GM18526 (cell line): ENCODE data around the gene MAN2B1.
A peak's percentile ranks its signal among the peaks of the same experiment; 100 is the strongest.

ENCODE experiments used
- POLR2A ChIP-seq: IDR thresholded peaks from 3 replicates; pipeline ENCODE4 v1.6.1; 2011; ENCODE audit not compliant: insufficient read length; ENCODE audit errors: extremely low read depth

MAN2B1 gene

DNA sequence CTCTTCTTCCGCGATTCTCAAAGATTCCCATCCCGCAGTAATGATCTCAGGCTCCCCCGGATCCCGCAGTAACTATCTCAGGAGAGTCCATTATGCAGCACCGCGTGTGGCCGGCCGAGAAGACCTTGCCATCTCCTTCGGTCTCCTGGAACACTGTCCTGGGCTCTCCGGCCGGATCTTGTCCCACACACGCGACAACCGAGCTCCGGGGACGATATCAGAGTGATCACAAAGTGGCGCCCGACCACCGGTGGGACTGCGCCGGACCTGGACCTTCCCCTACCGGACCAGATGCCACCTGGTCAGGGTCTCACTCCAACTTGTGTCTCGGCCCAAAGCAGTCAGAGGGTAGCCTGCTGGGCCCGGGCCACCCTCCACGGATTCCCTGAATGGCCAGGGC is 24.0 kb downstream of the MAN2B1 start:
- no peak for TF ChIP-seq POLR2A

GRCh38 chr19:12641456-12641855 is 25.1 kb downstream of the MAN2B1 start:
- TF ChIP-seq POLR2A = no peak

- peak; percentile 18 for TF ChIP-seq POLR2A
Observed at GRCh38 chr19:12639901-12640613, 26.5 kb downstream of the MAN2B1 start.

GRCh38 chr19:12638611-12639182 is 27.8 kb downstream of the MAN2B1 start:
- TF ChIP-seq POLR2A = no peak

DNA sequence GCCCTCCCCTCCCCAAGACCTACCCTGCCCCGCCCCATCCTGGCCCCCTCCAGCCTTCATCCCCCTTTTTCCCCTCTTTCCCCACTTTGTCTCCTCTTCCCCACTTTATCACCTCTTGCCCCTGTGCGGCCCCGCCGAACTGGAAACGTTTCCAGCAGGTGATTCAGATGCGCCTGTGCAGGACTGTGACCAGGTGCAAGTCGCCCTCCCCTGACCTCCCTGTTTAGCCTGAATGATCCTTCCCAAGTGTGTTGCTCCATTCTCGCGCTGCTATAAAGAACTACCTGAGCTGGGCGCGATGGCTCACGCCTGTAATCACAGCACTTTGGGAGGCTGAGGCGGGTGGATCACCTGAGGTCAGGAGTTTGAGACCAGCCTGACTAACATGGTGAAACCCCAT is 29.9 kb downstream of the MAN2B1 start:
- no peak for TF ChIP-seq POLR2A

DNA sequence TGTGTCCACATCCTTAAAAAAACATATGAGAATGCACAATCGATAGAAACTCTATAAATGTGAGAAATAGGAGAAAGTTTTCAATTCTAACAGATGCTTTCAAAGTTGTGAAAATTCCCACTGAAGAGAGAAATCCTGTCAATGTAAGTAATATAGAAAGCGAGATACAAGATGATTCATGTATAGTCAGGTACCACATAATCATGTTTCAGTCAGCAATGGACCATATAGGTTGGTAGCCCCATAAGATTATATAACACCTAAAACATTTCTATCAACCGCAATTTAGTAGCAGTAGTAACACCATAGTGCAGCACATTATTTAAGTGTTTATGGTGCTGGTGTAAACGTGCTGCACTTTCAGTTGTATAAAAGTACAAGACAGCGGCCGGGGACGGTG is 37.3 kb downstream of the MAN2B1 start:
- no peak for TF ChIP-seq POLR2A

DNA sequence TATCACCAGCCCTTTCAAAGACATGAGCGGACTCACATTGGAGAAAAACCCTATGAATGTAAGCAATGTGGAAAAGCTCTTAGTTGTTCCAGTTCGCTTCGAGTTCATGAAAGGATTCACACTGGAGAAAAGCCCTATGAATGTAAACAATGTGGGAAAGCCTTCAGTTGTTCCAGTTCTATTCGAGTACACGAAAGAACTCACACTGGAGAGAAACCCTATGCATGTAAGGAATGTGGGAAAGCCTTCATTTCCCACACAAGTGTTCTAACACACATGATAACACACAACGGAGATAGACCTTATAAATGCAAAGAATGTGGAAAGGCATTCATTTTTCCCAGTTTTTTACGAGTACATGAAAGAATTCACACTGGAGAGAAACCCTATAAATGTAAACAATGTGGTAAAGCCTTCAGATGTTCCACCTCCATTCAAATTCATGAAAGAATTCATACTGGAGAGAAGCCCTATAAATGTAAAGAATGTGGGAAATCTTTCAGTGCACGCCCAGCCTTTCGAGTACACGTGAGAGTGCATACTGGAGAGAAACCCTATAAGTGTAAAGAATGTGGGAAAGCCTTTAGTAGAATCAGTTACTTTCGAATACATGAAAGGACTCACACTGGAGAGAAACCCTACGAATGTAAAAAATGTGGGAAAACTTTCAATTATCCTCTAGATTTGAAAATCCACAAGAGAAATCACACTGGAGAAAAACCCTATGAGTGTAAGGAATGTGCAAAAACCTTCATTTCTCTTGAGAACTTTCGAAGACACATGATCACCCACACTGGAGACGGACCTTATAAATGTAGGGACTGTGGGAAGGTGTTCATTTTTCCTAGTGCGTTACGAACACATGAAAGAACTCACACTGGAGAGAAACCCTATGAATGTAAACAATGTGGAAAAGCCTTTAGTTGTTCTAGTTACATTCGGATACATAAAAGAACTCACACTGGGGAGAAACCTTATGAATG is 38.2 kb downstream of the MAN2B1 start:
- no peak for TF ChIP-seq POLR2A

DNA sequence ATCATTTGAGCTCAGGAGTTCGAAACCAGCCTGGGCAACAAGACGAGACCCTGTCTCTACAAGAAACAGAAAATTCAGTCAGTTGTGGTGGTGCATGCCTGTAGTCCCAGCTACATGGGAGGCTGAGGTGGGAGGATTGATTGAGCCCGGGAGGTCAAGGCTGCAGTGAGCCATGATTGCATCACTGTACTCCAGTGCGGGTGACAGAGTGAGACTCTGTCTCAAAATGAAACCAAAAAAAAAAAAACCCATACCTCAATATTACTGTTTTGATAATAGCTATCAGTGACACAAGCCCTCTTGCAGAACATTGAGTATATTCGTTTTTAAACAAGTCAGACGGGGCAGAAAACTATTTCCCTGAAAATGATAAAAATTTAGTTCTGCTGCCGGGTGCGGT is 39.6 kb downstream of the MAN2B1 start:
- TF ChIP-seq POLR2A = no peak

DNA sequence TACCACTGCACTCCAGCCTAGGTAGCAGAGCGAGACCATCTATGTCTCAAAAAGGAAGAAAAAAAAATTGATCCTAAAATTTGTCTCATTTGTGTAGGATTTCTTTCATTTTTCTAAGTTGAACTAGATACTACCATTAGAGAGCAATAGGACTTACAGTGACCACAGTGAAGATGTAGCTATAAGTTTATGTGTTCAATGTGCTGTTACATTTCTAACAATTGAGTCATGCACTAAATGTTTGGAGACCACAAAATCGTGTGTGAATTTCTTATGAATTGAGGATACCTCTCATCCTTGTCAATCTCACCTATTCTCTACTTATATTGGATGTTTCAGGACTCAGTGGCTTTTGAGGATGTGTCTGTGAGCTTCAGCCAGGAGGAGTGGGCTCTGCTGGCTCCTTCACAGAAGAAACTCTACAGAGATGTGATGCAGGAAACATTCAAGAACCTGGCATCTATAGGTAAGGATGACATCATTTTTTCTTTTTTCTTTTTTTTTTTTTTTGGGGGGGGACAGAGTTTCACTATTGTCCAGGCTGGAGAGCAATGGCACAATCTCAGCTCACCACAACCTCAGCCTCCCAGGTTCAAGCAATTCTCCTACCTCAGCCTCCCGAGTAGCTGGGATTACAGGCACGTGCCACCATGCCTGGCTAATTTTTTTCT is 43.0 kb downstream of the MAN2B1 start:
- no peak for TF ChIP-seq POLR2A

DNA sequence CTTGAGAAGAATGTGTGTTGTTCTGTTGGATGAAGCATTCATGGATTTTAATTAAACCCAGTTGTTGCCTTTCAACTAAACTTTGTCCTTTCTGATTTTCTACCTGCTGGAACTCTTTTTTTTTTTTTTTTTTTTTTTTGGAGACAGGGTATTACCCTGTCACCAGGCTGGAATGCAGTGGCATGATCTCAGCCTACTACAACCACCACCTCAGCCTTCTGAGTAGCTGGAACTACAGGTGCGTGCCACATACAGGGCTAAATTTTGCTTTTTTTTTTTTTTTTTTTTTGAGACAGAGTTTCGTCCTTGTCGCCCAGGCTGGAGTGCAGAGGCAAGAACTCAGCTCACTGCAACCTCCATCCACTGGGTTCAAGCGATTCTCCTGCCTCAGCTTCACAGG is 48.9 kb downstream of the MAN2B1 start:
- no peak for TF ChIP-seq POLR2A

GRCh38 chr19:12611361-12611699 is 55.2 kb downstream of the MAN2B1 start:
- no peak for TF ChIP-seq POLR2A

GRCh38 chr19:12610540-12611360 is 55.8 kb downstream of the MAN2B1 start, which contains the start of the genes ZNF490 and ZNF791:
Gene ZNF490 (minus strand): TSS chr19:12610813. CDS start chr19:12610680, 133 bp downstream.
Gene ZNF791 (plus strand): TSS chr19:12610920. CDS start chr19:12611080, 160 bp downstream.
- TF ChIP-seq POLR2A = peak; percentile 93

- no peak for TF ChIP-seq POLR2A
Observed at GRCh38 chr19:12607631-12608030, 58.9 kb downstream of the MAN2B1 start.

DNA sequence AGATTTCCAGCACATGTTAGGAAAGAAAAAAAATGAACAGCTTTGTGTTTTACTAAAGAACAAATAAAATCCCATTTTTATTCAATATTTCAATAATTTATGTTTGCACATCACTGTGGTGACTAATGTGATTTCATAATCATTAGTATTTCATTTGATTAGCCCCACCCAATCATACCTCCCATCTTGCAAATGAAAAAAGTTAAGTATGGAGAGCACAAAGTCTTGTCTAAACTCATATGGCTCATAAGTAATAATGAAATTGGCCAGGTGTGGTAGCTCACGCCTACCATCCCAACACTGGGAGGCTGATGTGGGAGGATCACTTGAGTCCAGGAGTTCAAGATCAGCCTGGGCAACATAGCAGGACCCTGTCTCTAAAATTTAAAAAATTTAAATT is 59.7 kb downstream of the MAN2B1 start:
- TF ChIP-seq POLR2A = no peak
